AG09309 (cell line): ENCODE data around the gene TRIM27.

Source experiments
- DNase-seq: peaks from one replicate; pipeline ENCODE4 v3.0.0-alpha.2; 2010; ENCODE audit warnings: low read depth
- H3K4me3 ChIP-seq: 2 replicates; pipeline ENCODE4 v1.5.1; 2011; ENCODE audit warnings: mild to moderate bottlenecking, low read depth, low read length, moderate library complexity; ENCODE audit not compliant: control insufficient read depth
- TF ChIP-seq, protein P1 (sequence below): IDR thresholded peaks from 2 replicates; pipeline ENCODE4 v1.5.1; 2011; ENCODE audit warnings: mild to moderate bottlenecking, low read depth, low read length, inconsistent platforms; ENCODE audit not compliant: insufficient read depth, control insufficient read depth; ENCODE audit errors: missing control alignments

The TRIM27 gene

DNA sequence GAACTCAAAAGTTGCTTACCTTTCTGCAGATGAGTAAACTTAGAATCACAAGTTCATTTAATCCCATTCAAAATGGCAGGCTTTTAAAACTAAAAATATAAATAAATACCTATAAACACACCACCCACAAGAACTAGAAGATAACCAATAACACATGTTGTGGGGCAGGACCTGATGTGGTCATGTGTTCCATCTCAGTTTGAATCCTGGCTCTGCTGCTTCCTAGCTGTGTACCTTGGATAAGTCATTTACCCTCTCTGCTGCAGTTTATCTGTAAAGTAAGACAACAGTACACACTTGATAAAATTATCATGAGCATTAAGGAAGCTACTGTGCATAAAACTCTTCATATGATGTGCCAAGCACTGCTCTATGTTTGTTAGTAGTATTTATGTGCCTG, 22.0 kb downstream of the TRIM27 start:
- DNase-seq: no peak
- TF ChIP-seq, protein P1, sequence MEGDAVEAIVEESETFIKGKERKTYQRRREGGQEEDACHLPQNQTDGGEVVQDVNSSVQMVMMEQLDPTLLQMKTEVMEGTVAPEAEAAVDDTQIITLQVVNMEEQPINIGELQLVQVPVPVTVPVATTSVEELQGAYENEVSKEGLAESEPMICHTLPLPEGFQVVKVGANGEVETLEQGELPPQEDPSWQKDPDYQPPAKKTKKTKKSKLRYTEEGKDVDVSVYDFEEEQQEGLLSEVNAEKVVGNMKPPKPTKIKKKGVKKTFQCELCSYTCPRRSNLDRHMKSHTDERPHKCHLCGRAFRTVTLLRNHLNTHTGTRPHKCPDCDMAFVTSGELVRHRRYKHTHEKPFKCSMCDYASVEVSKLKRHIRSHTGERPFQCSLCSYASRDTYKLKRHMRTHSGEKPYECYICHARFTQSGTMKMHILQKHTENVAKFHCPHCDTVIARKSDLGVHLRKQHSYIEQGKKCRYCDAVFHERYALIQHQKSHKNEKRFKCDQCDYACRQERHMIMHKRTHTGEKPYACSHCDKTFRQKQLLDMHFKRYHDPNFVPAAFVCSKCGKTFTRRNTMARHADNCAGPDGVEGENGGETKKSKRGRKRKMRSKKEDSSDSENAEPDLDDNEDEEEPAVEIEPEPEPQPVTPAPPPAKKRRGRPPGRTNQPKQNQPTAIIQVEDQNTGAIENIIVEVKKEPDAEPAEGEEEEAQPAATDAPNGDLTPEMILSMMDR: no peak
- H3K4me3 ChIP-seq: no peak overlapping the region

GRCh38 chr6:28900577-28901256, 23.1 kb downstream of the TRIM27 start:
- TF ChIP-seq, protein P1: no peak
- no peak overlapping the region for H3K4me3 ChIP-seq
- DNase-seq: no peak

DNA sequence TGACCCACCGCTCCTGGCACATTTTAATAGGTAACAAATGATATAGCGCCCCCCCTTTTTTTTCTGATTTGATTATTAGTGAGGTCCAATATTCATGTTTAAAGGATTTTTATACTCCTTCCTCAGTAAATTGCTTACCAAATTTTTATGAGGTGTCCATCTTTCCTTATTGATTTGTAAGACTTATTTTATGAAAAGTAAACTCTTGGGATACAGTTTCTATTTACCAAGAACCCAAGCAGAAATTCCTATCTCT, 25.1 kb downstream of the TRIM27 start:
- TF ChIP-seq, protein P1: no peak
- H3K4me3 ChIP-seq: no peak overlapping the region
- no peak for DNase-seq

DNA sequence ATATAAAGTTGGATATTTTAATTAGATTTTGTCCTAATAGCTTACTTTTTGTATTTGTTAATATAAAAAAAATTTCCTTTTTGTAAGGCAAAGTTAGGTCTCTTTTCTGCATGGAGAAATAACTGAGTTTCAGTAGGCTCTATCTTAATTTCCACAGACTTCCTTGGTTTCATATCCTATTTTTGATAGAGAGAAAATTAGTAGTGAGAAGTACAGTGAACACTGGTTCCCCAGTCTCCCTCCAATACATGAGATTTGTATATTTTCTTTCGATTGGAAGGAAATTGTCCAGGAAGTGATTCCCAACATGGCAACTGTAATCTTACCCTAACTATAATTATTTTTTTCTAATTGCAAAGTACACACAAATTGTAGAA, 26.4 kb downstream of the TRIM27 start:
- no peak for DNase-seq
- H3K4me3 ChIP-seq: peak overlapping the region; percentile 63
- TF ChIP-seq, protein P1: no peak

GRCh38 chr6:28896505-28897368, 27.0 kb downstream of the TRIM27 start:
- no peak for DNase-seq
- H3K4me3 ChIP-seq: peak overlapping the region; percentile 63
- TF ChIP-seq, protein P1: peak; percentile 25

GRCh38 chr6:28895131-28895812, 28.5 kb downstream of the TRIM27 start:
- TF ChIP-seq, protein P1: no peak
- H3K4me3 ChIP-seq: peak overlapping the region; percentile 63
- peak; percentile 87 for DNase-seq
